Measurements from ENCODE around the gene FCMR. TPM values are rescaled to one million over a fixed set of nuclear protein-coding genes. Genes with fewer than 3 reads are reported as not detected.
A peak's percentile ranks its signal among the peaks of the same experiment; 100 is the strongest.

The FCMR gene
- total RNA-seq, 4 donors from 2014 or later: 0.59 to 1.7 (median 1.7) TPM; not detected in 1

DNA sequence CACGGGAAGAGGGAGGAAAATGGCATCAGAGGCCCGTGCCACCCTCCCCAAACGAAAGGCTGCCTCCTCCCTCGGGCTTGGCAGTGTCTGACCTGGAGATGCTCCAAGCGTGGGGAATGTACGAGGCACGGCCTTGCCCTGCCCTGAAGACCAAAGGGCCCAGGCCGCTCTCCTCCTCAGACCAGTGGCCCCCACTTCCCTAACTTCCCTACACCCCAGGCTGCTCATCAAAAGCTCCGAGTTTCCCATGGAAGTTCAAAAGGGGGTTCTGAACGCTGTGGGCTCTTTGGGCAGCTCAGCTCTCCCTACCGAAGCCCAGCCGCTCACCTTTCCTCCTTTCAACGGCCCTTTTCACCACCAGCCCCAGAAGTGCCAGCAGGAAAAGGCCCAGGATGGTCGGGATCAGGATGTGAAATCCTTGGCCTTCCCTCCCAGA, 11.8 kb downstream of the FCMR start:
- Histone ChIP-seq H3K4me1 (peaks cover 0 to 7% of the 10 kb centered on the region in 2 donors), H3K4me3 (peak overlapping the region; percentile 18 to 49), H3K27me3 (no peaks in the 10 kb centered on the region), H3K9me3 (no peaks in the 10 kb centered on the region), H3K36me3 (no peaks in the 10 kb centered on the region), H3K27ac (peak overlapping the region in 1 of 2 donors; percentile 50)
- DNase-seq: peak in 1 of 2 donors; percentile 22
- TF ChIP-seq, protein P1, sequence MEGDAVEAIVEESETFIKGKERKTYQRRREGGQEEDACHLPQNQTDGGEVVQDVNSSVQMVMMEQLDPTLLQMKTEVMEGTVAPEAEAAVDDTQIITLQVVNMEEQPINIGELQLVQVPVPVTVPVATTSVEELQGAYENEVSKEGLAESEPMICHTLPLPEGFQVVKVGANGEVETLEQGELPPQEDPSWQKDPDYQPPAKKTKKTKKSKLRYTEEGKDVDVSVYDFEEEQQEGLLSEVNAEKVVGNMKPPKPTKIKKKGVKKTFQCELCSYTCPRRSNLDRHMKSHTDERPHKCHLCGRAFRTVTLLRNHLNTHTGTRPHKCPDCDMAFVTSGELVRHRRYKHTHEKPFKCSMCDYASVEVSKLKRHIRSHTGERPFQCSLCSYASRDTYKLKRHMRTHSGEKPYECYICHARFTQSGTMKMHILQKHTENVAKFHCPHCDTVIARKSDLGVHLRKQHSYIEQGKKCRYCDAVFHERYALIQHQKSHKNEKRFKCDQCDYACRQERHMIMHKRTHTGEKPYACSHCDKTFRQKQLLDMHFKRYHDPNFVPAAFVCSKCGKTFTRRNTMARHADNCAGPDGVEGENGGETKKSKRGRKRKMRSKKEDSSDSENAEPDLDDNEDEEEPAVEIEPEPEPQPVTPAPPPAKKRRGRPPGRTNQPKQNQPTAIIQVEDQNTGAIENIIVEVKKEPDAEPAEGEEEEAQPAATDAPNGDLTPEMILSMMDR (IDR thresholded peaks at IDR 0.05): no peak
- TF ChIP-seq POLR2A (IDR thresholded peaks at IDR 0.05): no peak
- intact Hi-C loops (cut with DNase I; ENCODE audit: low total_unique reads): loop anchor here (5.0 kb wide), 2 partner anchors 173 to 183 kb away; no protein-coding TSS in a partner anchor

DNA sequence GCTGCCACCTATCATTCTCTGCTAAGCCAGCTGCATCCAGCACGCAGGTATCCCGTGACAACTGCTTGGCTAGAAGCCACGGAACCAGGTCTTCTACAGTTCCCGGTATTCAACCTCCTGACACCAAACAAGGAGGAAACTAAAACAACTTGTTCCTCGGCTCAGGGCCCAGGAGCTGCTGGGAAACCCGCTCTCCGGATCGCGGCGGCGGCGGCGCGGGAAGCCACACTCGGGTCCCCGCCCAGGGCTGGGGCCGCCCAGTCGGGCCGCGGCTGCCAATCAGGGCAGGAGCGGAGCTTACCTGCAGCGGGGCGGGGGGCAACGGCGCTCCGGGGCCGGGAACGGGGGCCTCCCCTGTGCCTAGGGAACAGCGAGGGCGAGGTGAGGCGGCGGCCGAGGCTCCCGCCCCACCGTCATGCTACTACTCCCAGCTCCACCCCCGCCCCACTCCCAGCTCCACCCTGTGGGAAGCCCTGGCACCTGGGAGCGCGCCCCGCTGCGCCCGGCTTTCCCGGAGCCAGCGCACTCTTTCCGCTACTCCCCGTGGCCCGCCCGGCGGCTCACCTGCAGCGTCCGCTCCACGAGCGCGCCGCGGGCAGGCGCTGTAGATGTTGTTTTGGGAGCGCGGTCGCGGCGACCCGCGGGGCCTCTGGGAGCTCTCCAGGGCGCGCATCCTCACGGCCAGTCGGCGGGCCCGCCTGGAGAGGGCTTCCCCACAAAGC, 12.4 kb downstream of the FCMR start:
- DNase-seq: peak; percentile 39 to 59
- H3K4me1 ChIP-seq: peaks cover 0 to 7% of the 10 kb centered on the region in 2 donors
- H3K27ac ChIP-seq: peak overlapping the region in 1 of 2 donors; percentile 50
- no peaks in the 10 kb centered on the region for H3K36me3 ChIP-seq
- H3K27me3 ChIP-seq: no peaks in the 10 kb centered on the region
- intact Hi-C loops (cut with DNase I; ENCODE audit: low total_unique reads): loop anchor here (5.0 kb wide), 1 partner anchor 182 kb away; no protein-coding TSS in a partner anchor
- H3K9me3 ChIP-seq: no peaks in the 10 kb centered on the region
- TF ChIP-seq POLR2A (IDR thresholded peaks at IDR 0.05): peak in 1 of 2 donors; percentile 25
- TF ChIP-seq, protein P1 (IDR thresholded peaks at IDR 0.05): no peak
- H3K4me3 ChIP-seq: peak overlapping the region; percentile 18 to 49

DNA sequence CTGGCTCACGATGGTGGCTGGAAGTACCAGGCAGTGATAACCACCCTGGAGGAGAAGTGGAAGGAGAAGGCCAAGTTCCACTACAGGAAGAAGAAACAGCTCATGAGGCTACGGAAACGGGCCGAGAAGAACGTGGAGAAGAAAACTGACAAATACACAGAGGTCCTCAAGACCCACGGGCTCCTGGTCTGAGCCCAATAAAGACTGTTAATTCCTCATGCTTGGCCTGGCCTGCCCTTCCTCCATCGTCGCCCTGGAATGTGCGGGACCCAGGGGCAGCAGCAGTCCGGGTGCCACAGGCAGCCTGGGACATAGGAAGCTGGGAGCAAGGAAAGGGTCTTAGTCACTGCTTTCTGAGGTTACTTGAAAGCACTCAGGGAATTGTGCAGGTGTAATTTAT, 13.7 kb downstream of the FCMR start:
- Histone ChIP-seq H3K27me3 (no peaks in the 10 kb centered on the region), H3K4me3 (no peak overlapping the region), H3K27ac (no peak overlapping the region), H3K9me3 (no peaks in the 10 kb centered on the region), H3K4me1 (peaks cover 0 to 7% of the 10 kb centered on the region in 2 donors), H3K36me3 (no peaks in the 10 kb centered on the region)
- intact Hi-C loops (cut with DNase I; ENCODE audit: low total_unique reads): loop anchor here (5.0 kb wide), 1 partner anchor 181 kb away; no protein-coding TSS in a partner anchor
- TF ChIP-seq POLR2A (IDR thresholded peaks at IDR 0.05): no peak
- TF ChIP-seq, protein P1 (IDR thresholded peaks at IDR 0.05): no peak
- no peak for DNase-seq

DNA sequence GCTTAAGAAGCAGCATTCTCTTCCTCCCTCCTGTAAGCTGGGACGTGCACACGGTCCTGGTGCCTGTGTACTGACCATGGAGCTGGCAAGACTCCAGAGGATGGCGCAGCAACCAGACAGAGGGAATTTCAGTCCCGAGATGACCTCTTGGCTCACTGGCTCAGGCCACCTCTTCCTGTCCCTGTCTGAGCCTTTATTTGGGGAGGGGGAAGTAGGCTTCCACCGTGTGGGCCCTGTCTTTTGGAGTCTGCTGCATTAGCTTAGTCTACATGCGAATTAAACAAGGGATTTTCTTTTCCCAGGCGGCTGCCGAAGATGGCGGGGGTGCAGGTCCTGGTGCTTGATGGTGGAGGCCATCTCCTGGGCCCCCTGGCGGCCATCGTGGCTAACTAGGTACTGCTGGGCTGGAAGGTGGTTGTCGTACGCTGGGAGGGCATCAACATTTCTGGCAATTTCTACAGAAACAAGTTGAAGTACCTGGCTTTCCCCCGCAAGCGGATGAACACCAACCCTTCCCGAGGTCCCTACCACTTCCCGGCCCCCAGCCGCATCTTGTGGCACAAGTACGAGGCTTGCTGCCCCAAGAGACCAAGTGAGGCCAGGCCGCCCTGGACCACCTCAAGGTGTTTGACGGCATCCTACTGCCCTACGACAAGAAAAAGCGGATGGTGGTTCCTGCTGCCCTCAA, 14.3 kb downstream of the FCMR start:
- no peak overlapping the region for H3K4me3 ChIP-seq
- intact Hi-C loops (cut with DNase I; ENCODE audit: low total_unique reads): loop anchor here (5.0 kb wide), 1 partner anchor 180 kb away; no protein-coding TSS in a partner anchor
- peaks cover 0 to 7% of the 10 kb centered on the region in 2 donors for H3K4me1 ChIP-seq
- H3K36me3 ChIP-seq: no peaks in the 10 kb centered on the region
- no peak overlapping the region for H3K27ac ChIP-seq
- TF ChIP-seq POLR2A (IDR thresholded peaks at IDR 0.05): no peak
- TF ChIP-seq, protein P1 (IDR thresholded peaks at IDR 0.05): no peak
- no peak for DNase-seq
- H3K27me3 ChIP-seq: no peaks in the 10 kb centered on the region
- no peaks in the 10 kb centered on the region for H3K9me3 ChIP-seq

Data from uterus (tissue), 4 donors.